CD4-positive, alpha-beta T cell treated with Interleukin-6 at 100 ng/mL for 8 hours (primary cell): ENCODE results near the gene NFYC.

ENCODE experiments used
- DNase-seq: peaks from one replicate; pipeline ENCODE4 v3.0.0-alpha.2; 2020; ENCODE audit warnings: mixed read lengths, low spot score

The NFYC gene

GRCh38 chr1:40760984-40761383 lies 69.5 kb downstream of the NFYC start:
- DNase-seq = no peak

GRCh38 chr1:40762144-40762923 lies 70.8 kb downstream of the NFYC start:
- DNase-seq = no peak

- no peak for DNase-seq
These were observed 72.4 kb downstream of the NFYC start for GRCh38 chr1:40763742-40764532.

GRCh38 chr1:40764981-40765380 lies 73.5 kb downstream of the NFYC start:
- DNase-seq = no peak

- DNase-seq = no peak
These were observed 74.5 kb downstream of the NFYC start for GRCh38 chr1:40766017-40766416.

GRCh38 chr1:40766560-40766959 lies 75.1 kb downstream of the NFYC start:
- DNase-seq = no peak

- no peak for DNase-seq
These were observed 76.9 kb downstream of the NFYC start for GRCh38 chr1:40768146-40768990.

GRCh38 chr1:40769815-40770214 lies 78.3 kb downstream of the NFYC start:
- DNase-seq = no peak

- no peak for DNase-seq
These were observed 79.0 kb downstream of the NFYC start for GRCh38 chr1:40770296-40771070.

- DNase-seq = no peak
These were observed 80.8 kb downstream of the NFYC start for GRCh38 chr1:40772146-40772955.

GRCh38 chr1:40773748-40774265 lies 82.3 kb downstream of the NFYC start:
- no peak for DNase-seq

GRCh38 chr1:40774266-40774998 lies 82.9 kb downstream of the NFYC start:
- peak; percentile 59 for DNase-seq

GRCh38 chr1:40776236-40777072 lies 85.0 kb downstream of the NFYC start:
- no peak for DNase-seq

GRCh38 chr1:40777224-40777970 lies 85.9 kb downstream of the NFYC start:
- no peak for DNase-seq

- DNase-seq = no peak
These were observed 89.4 kb downstream of the NFYC start for GRCh38 chr1:40780678-40781607.

GRCh38 chr1:40781608-40781971 lies 90.1 kb downstream of the NFYC start:
- no peak for DNase-seq

- no peak for DNase-seq
These were observed 91.0 kb downstream of the NFYC start for GRCh38 chr1:40782371-40782956.
